Measurements from ENCODE around the gene CCDC106.

CCDC106 gene

GRCh38 chr19:55652311-55653128 is 4.5 kb downstream of the CCDC106 start:
- DNase-seq: no peak

- DNase-seq: peak; percentile 98
Observed at GRCh38 chr19:55653651-55654322, 5.8 kb downstream of the CCDC106 start.

- DNase-seq: peak; percentile 98
Observed at GRCh38 chr19:55654323-55654867, 6.4 kb downstream of the CCDC106 start.

- peak; percentile 92 for DNase-seq
Observed at GRCh38 chr19:55654868-55655647, 7.0 kb downstream of the CCDC106 start, which contains the start of gene U2AF2. Gene U2AF2, plus strand, starts transcription at chr19:55655035. Its CDS starts 70 bp downstream, at chr19:55655105.

- no peak for DNase-seq
Observed at GRCh38 chr19:55655648-55656040, 7.6 kb downstream of the CCDC106 start.

- DNase-seq: no peak
Observed at GRCh38 chr19:55656552-55656951, 8.5 kb downstream of the CCDC106 start.

- no peak for DNase-seq
Observed at GRCh38 chr19:55656988-55657747, 9.2 kb downstream of the CCDC106 start.

GRCh38 chr19:55658846-55659459 is 10.9 kb downstream of the CCDC106 start:
- DNase-seq: no peak

- DNase-seq: no peak
Observed at GRCh38 chr19:55659822-55660221, 11.8 kb downstream of the CCDC106 start.

GRCh38 chr19:55660404-55660803 is 12.4 kb downstream of the CCDC106 start:
- DNase-seq: no peak

- DNase-seq: no peak
Observed at GRCh38 chr19:55660991-55661390, 13.0 kb downstream of the CCDC106 start.

- DNase-seq: no peak
Observed at GRCh38 chr19:55661826-55662225, 13.8 kb downstream of the CCDC106 start.

GRCh38 chr19:55663846-55664536 is 16.0 kb downstream of the CCDC106 start:
- DNase-seq: no peak

- no peak for DNase-seq
Observed at GRCh38 chr19:55666343-55667005, 18.5 kb downstream of the CCDC106 start.

GRCh38 chr19:55667006-55667381 is 19.0 kb downstream of the CCDC106 start:
- DNase-seq: no peak

- no peak for DNase-seq
Observed at GRCh38 chr19:55667511-55667910, 19.5 kb downstream of the CCDC106 start.

GRCh38 chr19:55667958-55668357 is 19.9 kb downstream of the CCDC106 start:
- no peak for DNase-seq

GRCh38 chr19:55668603-55669348 is 20.8 kb downstream of the CCDC106 start:
- DNase-seq: no peak

GRCh38 chr19:55669418-55670279 is 21.6 kb downstream of the CCDC106 start:
- no peak for DNase-seq

All from activated effector memory CD4-positive, alpha-beta T cell treated with Interleukin-2 at 50 U/mL for 16 hours (primary cell).